OCI-LY3 (cell line): ENCODE results near the gene NINL.
"Not testable (repeated sequence)": the region's sequence is repeated elsewhere in the genome, so short reads cannot be mapped to it uniquely, and the experiment has no call there.

Experiments used
- H2AFZ ChIP-seq: fragments of 200-600, 300-600 bp; shearing (Covaris generic); 2 replicates; pipeline ENCODE4 v1.6.0; 2014; ENCODE audit warnings: antibody characterized with exemption, low read depth, low read length
- H3K27ac ChIP-seq: fragments of 200-600, 300-600 bp; sonication (generic); 2 replicates; pipeline ENCODE4 v1.5.1; 2014; ENCODE audit warnings: mild to moderate bottlenecking, low read length, moderate library complexity, mixed read lengths
- H3K27me3 ChIP-seq: fragments of 200-600, 300-600 bp; sonication (generic); 2 replicates; pipeline ENCODE4 v1.6.1; 2014; ENCODE audit warnings: low read depth, low read length, mixed read lengths
- H3K36me3 ChIP-seq: fragments of 200-600, 300-600 bp; sonication (generic); replicated peaks from 2 replicates; pipeline ENCODE3; 2014; ENCODE audit warnings: low read depth, low read length, mixed read lengths
- H3K4me1 ChIP-seq: fragments of 300-600, 200-600 bp; sonication (generic); 2 replicates; pipeline ENCODE4 v1.6.1; 2014; ENCODE audit warnings: low read length, mixed read lengths
- H3K4me2 ChIP-seq: fragments of 200-600, 300-600 bp; sonication (generic); 2 replicates; pipeline ENCODE4 v1.6.1; 2014; ENCODE audit warnings: low read length, mixed read lengths
- H3K4me3 ChIP-seq: fragments of 300-600, 200-600 bp; sonication (generic); 2 replicates; pipeline ENCODE4 v1.5.1; 2014; ENCODE audit warnings: antibody characterized with exemption, mild to moderate bottlenecking, low read length, moderate library complexity
- H3K79me2 ChIP-seq: fragments of 300-600, 200-600 bp; shearing (Covaris generic); 2 replicates; pipeline ENCODE4 v1.6.1; 2014; ENCODE audit warnings: mild to moderate bottlenecking, low read length, mixed read lengths
- H3K9ac ChIP-seq: fragments of 300-600, 200-600 bp; shearing (Covaris generic); 2 replicates; pipeline ENCODE4 v1.6.0; 2014; ENCODE audit warnings: mild to moderate bottlenecking, low read length, moderate library complexity
- H3K9me3 ChIP-seq: fragments of 200-600, 300-600 bp; shearing (Covaris generic); 2 replicates; pipeline ENCODE4 v1.6.1; 2014; ENCODE audit warnings: low read length, mixed read lengths; ENCODE audit not compliant: insufficient read depth
- H4K20me1 ChIP-seq: fragments of 200-600, 300-600 bp; sonication (generic); 2 replicates; pipeline ENCODE4 v1.6.1; 2016; ENCODE audit warnings: low read length, mixed read lengths; ENCODE audit not compliant: insufficient read depth
- EZH2phosphoT487 ChIP-seq: fragments of 200-600 bp; shearing (Covaris generic); IDR thresholded peaks from 2 replicates; pipeline ENCODE4 v1.6.1; 2018; ENCODE audit warnings: antibody characterized with exemption, mixed run types, low read depth
- TF ChIP-seq, protein P1 (sequence below): fragments of 200-600, 300-600 bp; sonication (generic); IDR thresholded peaks from 2 replicates; pipeline ENCODE4 v1.5.1; 2014; ENCODE audit warnings: antibody characterized with exemption, low read length, low read depth

NINL gene

DNA sequence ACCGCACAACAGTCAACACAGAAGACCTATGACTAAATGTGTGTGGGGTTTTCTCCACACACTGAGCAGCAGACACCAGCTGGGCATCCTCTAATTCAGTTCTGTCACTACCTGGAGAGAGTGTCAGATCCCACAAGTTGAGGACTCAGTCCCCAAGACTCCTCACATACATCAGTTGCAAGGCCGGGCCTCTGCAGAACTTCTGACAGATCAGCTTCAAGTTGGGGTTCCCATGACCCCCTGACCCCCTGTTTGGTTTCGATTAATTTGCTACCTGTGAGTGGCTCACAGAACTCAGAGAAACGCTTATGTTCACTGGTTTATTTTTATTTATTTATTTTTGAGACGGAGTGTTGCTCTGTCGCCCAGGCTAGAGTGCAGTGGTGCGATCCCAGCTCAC, 3.2 kb upstream of the NINL start:
- H3K27ac ChIP-seq = no peak overlapping the region
- no peaks in the 10 kb centered on the region for H3K4me1 ChIP-seq
- no peaks in the 10 kb centered on the region for H3K79me2 ChIP-seq
- no peaks in the 10 kb centered on the region; the same call in 1 of the 2 replicates for H3K9me3 ChIP-seq
- H3K4me2 ChIP-seq = no peak overlapping the region
- no peaks in the 10 kb centered on the region for H4K20me1 ChIP-seq
- TF ChIP-seq, protein P1, sequence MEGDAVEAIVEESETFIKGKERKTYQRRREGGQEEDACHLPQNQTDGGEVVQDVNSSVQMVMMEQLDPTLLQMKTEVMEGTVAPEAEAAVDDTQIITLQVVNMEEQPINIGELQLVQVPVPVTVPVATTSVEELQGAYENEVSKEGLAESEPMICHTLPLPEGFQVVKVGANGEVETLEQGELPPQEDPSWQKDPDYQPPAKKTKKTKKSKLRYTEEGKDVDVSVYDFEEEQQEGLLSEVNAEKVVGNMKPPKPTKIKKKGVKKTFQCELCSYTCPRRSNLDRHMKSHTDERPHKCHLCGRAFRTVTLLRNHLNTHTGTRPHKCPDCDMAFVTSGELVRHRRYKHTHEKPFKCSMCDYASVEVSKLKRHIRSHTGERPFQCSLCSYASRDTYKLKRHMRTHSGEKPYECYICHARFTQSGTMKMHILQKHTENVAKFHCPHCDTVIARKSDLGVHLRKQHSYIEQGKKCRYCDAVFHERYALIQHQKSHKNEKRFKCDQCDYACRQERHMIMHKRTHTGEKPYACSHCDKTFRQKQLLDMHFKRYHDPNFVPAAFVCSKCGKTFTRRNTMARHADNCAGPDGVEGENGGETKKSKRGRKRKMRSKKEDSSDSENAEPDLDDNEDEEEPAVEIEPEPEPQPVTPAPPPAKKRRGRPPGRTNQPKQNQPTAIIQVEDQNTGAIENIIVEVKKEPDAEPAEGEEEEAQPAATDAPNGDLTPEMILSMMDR = no peak
- TF ChIP-seq EZH2phosphoT487 = no peak
- H3K27me3 ChIP-seq = no peaks in the 10 kb centered on the region
- H3K36me3 ChIP-seq = no peaks in the 10 kb centered on the region
- H3K9ac ChIP-seq = no peak overlapping the region
- H2AFZ ChIP-seq = no peak overlapping the region
- H3K4me3 ChIP-seq = no peak overlapping the region

DNA sequence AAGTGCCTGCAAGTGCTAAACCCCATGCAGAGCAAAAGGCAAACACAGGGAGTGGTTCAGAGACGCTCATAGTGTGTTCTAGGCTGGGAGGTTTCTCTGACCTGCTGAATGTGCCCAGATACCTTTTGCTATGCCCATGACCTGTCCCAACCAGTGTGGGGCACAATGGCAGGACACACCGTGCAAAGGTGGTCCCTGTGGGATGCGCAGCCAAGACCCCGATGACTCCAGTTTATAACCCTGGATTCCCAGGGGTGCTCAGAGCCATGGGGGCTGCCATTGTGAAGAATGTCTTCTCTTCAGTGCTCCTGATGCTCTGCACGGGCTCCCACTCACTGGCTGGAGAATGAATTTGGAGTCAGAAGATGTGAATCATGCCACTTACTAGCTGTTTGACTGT, 2.2 kb upstream of the NINL start:
- no peak for TF ChIP-seq EZH2phosphoT487
- no peak overlapping the region for H3K4me3 ChIP-seq
- H3K4me2 ChIP-seq = no peak overlapping the region
- H3K79me2 ChIP-seq = no peaks in the 10 kb centered on the region
- no peak overlapping the region for H3K27ac ChIP-seq
- H2AFZ ChIP-seq = no peak overlapping the region
- H3K36me3 ChIP-seq = no peaks in the 10 kb centered on the region
- H3K4me1 ChIP-seq = no peaks in the 10 kb centered on the region
- H4K20me1 ChIP-seq = no peaks in the 10 kb centered on the region
- H3K27me3 ChIP-seq = no peaks in the 10 kb centered on the region
- H3K9me3 ChIP-seq = no peaks in the 10 kb centered on the region; the same call in 1 of the 2 replicates
- H3K9ac ChIP-seq = no peak overlapping the region

DNA sequence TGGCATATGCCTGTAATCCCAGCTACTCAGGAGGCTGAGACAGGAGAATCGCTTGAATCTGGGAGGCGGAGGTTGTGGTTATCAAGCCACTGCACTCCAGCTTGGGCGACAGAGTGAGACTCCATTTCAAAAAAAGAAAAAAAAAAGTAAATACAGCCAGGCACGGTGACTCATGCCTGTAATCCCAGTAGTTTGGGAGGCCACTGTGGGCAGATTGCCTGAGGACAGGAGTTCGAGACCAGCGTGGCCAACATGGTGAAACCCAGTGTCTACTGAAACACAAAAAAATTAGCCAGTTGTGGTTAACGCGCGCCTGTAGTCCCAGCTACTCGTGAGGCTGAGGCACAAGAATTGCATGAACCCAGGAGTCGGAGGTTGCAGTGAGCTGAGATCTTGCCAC, 1.5 kb upstream of the NINL start:
- Histone ChIP-seq H3K79me2 (no peaks in the 10 kb centered on the region), H3K9me3 (no peaks in the 10 kb centered on the region; the same call in 1 of the 2 replicates), H3K4me1 (no peaks in the 10 kb centered on the region), H3K27ac (no peak overlapping the region), H4K20me1 (no peaks in the 10 kb centered on the region), H3K4me2 (no peak overlapping the region), H2AFZ (no peak overlapping the region), H3K27me3 (no peaks in the 10 kb centered on the region), H3K36me3 (no peaks in the 10 kb centered on the region), H3K9ac (no peak overlapping the region), H3K4me3 (no peak overlapping the region)
- TF ChIP-seq EZH2phosphoT487 = no peak
- TF ChIP-seq, protein P1 = no peak

DNA sequence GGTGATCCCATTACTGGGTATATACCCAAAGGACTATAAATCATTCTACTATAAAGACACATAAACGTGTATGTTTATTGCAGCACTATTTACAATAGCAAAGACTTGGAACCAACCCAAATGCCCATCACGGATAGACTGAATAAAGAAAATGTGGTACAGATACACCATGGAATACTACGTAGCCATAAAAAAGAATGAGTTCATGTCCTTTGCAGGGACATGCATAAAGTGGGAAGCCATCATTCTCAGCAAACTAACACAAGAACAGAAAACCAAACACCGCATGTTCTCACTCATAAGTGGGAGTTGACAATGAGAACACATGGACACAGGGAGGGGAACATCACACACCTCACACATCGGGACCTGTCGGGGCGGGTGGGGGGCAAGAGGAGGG, 1.7 kb downstream of the NINL start:
- not testable (repeated sequence) for H3K4me1 ChIP-seq, H3K79me2 ChIP-seq, H2AFZ ChIP-seq, H3K9me3 ChIP-seq, H3K27me3 ChIP-seq, H3K27ac ChIP-seq, H3K9ac ChIP-seq, H3K4me2 ChIP-seq, H4K20me1 ChIP-seq, H3K4me3 ChIP-seq, H3K36me3 ChIP-seq

DNA sequence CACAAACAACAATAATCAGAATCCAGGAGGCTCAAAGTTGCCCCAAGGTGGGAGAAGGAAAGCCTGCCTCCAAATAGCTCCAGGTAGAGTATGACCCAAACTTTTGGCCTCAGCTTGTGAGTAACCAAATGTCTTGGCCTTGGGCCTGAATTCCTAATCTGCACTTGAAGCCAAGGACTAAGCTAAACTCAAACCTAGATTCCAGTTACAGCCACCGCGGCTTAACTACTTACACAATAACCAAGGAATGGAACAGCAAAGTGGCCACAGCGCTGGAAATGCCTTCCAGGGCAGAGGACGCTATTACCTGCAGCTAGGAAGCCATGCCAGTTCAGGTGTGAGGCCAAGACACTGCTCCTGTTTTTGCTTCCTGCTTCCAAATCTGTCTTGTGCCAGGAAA, 4.6 kb downstream of the NINL start:
- Histone ChIP-seq H4K20me1 (no peaks in the 10 kb centered on the region), H3K27me3 (no peaks in the 10 kb centered on the region), H3K4me2 (no peak overlapping the region), H3K9ac (no peak overlapping the region), H3K79me2 (no peaks in the 10 kb centered on the region), H3K4me1 (no peaks in the 10 kb centered on the region), H3K4me3 (no peak overlapping the region), H3K27ac (no peak overlapping the region), H2AFZ (no peak overlapping the region), H3K9me3 (no peaks in the 10 kb centered on the region; the same call in 1 of the 2 replicates), H3K36me3 (no peaks in the 10 kb centered on the region)
- no peak for TF ChIP-seq EZH2phosphoT487
